WTC11 (cell line): ENCODE measurements around the gene WNT3A. TPM values are rescaled to one million over a fixed set of nuclear protein-coding genes. Genes with fewer than 3 reads are reported as not detected.

Source experiments
- ATAC-seq: fragments of 200-7000 bp; cut with Tn5 transposase; 2 replicates; pipeline ENCODE4 v1.10.0; 2021; ENCODE audit warnings: mild to moderate bottlenecking, moderate library complexity
- CTCF ChIA-PET: fragments of 300-600 bp; sonication (Branson Sonifier 250); formaldehyde crosslinking; loops from one replicate; lab custom pipeline; 2021; ENCODE audit warnings: antibody characterized with exemption; lab: Charles Lee
- POLR2A ChIA-PET: fragments of 350-600 bp; sonication (Branson Sonifier 250); formaldehyde crosslinking; loops from one replicate; lab custom pipeline; 2021; ENCODE audit warnings: antibody characterized with exemption; lab: Charles Lee
- DNase-seq: peaks from one replicate; pipeline ENCODE4 v3.0.0; 2021; ENCODE audit warnings: low spot score
- H3K27ac Mint-ChIP-seq: 2 replicates; pipeline ENCODE4 v1.8.0; 2021; ENCODE audit warnings: mixed read lengths
- H3K27me3 Mint-ChIP-seq: 2 replicates; pipeline ENCODE4 v1.8.0; 2021; ENCODE audit warnings: low read depth, mild to moderate bottlenecking, moderate library complexity, mixed read lengths
- H3K36me3 Mint-ChIP-seq: 2 replicates; pipeline ENCODE4 v1.8.0; 2021; ENCODE audit warnings: mixed read lengths
- H3K4me1 Mint-ChIP-seq: 2 replicates; pipeline ENCODE4 v1.8.0; 2022; ENCODE audit warnings: mixed read lengths
- H3K4me3 Mint-ChIP-seq: 2 replicates; pipeline ENCODE4 v1.8.0; 2021; ENCODE audit warnings: mild to moderate bottlenecking, moderate library complexity, mixed read lengths
- H3K9me3 Mint-ChIP-seq: 2 replicates; pipeline ENCODE4 v1.8.0; 2021; ENCODE audit warnings: mixed read lengths
- ARID4B ChIP-seq: sonication (generic); formaldehyde crosslinking; IDR thresholded peaks from 2 replicates; pipeline ENCODE4 v1.8.0; 2023; ENCODE audit warnings: missing genetic modification reagents, mild to moderate bottlenecking, borderline replicate concordance
- CREM ChIP-seq: sonication (generic); formaldehyde crosslinking; IDR thresholded peaks from 2 replicates; pipeline ENCODE4 v1.8.1; 2022; ENCODE audit warnings: mild to moderate bottlenecking, missing genetic modification reagents, moderate library complexity
- E2F5 ChIP-seq: sonication (generic); formaldehyde crosslinking; IDR thresholded peaks from 2 replicates; pipeline ENCODE4 v1.8.1; 2022; ENCODE audit warnings: mild to moderate bottlenecking, moderate library complexity, missing genetic modification reagents
- IRF1 ChIP-seq: sonication (generic); formaldehyde crosslinking; IDR thresholded peaks from 2 replicates; pipeline ENCODE4 v1.8.0; 2023; ENCODE audit warnings: missing genetic modification reagents
- NFYB ChIP-seq: sonication (generic); formaldehyde crosslinking; conservative IDR thresholded peaks from 2 replicates; pipeline ENCODE4 v1.8.0; 2022; ENCODE audit warnings: low read depth, missing genetic modification reagents
- RORB ChIP-seq: fragments of 250-450 bp; sonication (Bioruptor Pico); IDR thresholded peaks from 2 replicates; pipeline ENCODE4 v1.9.0; 2021; ENCODE audit warnings: mild to moderate bottlenecking
- ZNF138 ChIP-seq: sonication (generic); formaldehyde crosslinking; conservative IDR thresholded peaks from 2 replicates; pipeline ENCODE4 v1.8.1; 2022; ENCODE audit warnings: mild to moderate bottlenecking, moderate library complexity, missing genetic modification reagents
- ZNF317 ChIP-seq: sonication (generic); formaldehyde crosslinking; IDR thresholded peaks from 2 replicates; pipeline ENCODE4 v1.8.1; 2023; ENCODE audit warnings: low read depth, mild to moderate bottlenecking, moderate library complexity, missing genetic modification reagents, borderline replicate concordance
- ZNF396 ChIP-seq: fragments of 250-450 bp; sonication (Bioruptor Pico); IDR thresholded peaks from 2 replicates; pipeline ENCODE4 v1.8.0; 2021; ENCODE audit warnings: mild to moderate bottlenecking, moderate library complexity, borderline replicate concordance
- ZNF425 ChIP-seq: fragments of 250-450 bp; sonication (Bioruptor Pico); conservative IDR thresholded peaks from 2 replicates; pipeline ENCODE4 v1.9.0; 2021; ENCODE audit warnings: mild to moderate bottlenecking
- total RNA-seq: library from RNA; stranded (reverse); gene quantifications from 3 replicates; pipeline ENCODE4 v1.2.3, GENCODE V29; 2021
- TF ChIP-seq, protein P1 (sequence below): fragments of 250-450 bp; sonication (Bioruptor Pico); IDR thresholded peaks from 2 replicates; pipeline ENCODE4 v1.9.0; 2021; ENCODE audit warnings: mild to moderate bottlenecking
- TF ChIP-seq, protein P2 (sequence below): fragments of 250-450 bp; sonication (Bioruptor Pico); IDR thresholded peaks from 2 replicates; pipeline ENCODE4 v1.9.0; 2021; ENCODE audit warnings: moderate library complexity, mild to moderate bottlenecking, inconsistent platforms, borderline replicate concordance

WNT3A gene
- total RNA-seq, 1 experiment from 2014 or later = 0.17 TPM

DNA sequence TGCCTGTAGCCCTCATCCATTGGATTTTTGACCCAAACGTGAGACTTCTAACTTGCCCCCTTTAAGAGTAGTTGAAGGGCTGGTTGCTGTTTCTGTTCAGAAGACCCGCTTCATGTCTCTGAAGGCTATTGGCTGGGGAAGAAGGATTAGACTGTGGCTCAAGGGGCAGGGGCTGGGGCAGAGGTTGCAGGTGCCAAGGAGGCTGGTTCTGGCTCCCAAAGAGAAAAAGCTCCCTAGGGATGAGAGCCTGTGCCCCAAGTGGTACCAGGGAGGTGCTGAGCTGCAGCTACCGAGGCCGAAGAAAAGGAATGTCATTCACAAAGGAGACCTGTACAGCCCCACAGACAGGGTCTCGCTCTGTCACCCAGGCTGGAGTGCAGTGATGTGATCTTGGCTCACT is 5.8 kb downstream of the WNT3A start:
- no peaks in the 10 kb centered on the region for H3K36me3 Mint-ChIP-seq
- H3K27me3 Mint-ChIP-seq = peaks cover 88% of the 10 kb centered on the region
- no peak overlapping the region for H3K4me3 Mint-ChIP-seq
- ATAC-seq (no peak), DNase-seq (no peak)
- TF ChIP-seq ZNF425 = no peak
- TF ChIP-seq ZNF317 (CRISPR knock-in tag) = no peak
- no peak for TF ChIP-seq ZNF138 (CRISPR knock-in tag)
- TF ChIP-seq, protein P1, sequence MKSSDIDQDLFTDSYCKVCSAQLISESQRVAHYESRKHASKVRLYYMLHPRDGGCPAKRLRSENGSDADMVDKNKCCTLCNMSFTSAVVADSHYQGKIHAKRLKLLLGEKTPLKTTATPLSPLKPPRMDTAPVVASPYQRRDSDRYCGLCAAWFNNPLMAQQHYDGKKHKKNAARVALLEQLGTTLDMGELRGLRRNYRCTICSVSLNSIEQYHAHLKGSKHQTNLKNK (CRISPR knock-in tag) = no peak
- no peak for TF ChIP-seq IRF1 (CRISPR knock-in tag)
- no peak for TF ChIP-seq RORB (CRISPR knock-in tag)
- H3K4me1 Mint-ChIP-seq = peaks cover 8% of the 10 kb centered on the region; the same call in 1 of the 2 replicates
- ChIA-PET CTCF (interaction anchor here (1.4 to 4.1 kb wide), 2 partner anchors 8 to 11 kb away, joined by 3 to 25 read pairs; no protein-coding TSS in a partner anchor), POLR2A (no interaction called here)
- H3K9me3 Mint-ChIP-seq = no peaks in the 10 kb centered on the region
- no peak overlapping the region for H3K27ac Mint-ChIP-seq

GRCh38 chr1:228013131-228013934 is 6.5 kb downstream of the WNT3A start:
- Mint-ChIP-seq H3K4me3 (no peak overlapping the region), H3K4me1 (peaks cover 3% of the 10 kb centered on the region; the same call in 1 of the 2 replicates), H3K36me3 (no peaks in the 10 kb centered on the region), H3K27ac (no peak overlapping the region), H3K27me3 (peaks cover 81% of the 10 kb centered on the region), H3K9me3 (no peaks in the 10 kb centered on the region)
- ChIA-PET POLR2A (no interaction called here), CTCF (interaction anchor here (4.1 kb wide), 1 partner anchor 9 kb away, joined by 25 read pairs; no protein-coding TSS in a partner anchor)
- TF ChIP-seq, protein P2, sequence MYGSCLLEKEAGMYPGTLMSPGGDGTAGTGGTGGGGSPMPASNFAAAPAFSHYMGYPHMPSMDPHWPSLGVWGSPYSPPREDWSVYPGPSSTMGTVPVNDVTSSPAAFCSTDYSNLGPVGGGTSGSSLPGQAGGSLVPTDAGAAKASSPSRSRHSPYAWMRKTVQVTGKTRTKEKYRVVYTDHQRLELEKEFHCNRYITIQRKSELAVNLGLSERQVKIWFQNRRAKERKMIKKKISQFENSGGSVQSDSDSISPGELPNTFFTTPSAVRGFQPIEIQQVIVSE = no peak
- TF ChIP-seq NFYB (CRISPR knock-in tag) (no peak), CREM (CRISPR knock-in tag) (no peak), E2F5 (no peak), ZNF396 (CRISPR knock-in tag) (no peak), ARID4B (CRISPR knock-in tag) (no peak)
- DNase-seq (no peak), ATAC-seq (no peak)
